ENCODE measurements around the gene OR7D2.

The OR7D2 gene

DNA sequence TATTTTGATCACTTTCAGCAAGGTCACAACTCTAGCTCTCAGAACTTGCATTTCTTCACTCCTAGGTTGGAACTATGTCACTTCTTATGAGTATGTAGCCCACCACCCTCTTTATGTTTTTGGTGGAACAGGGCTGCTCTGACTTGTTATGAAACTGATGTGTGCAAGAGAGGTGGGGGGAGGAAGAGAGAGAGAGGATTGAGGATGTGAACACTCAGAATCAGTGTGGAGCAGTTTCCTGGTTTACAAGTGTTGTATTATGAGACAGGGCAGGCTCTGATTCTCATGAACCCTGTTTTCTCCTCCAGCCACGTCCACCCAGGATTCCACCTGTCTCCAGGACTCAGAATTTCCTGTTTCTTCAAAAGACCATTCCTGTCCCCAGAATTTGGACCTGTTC is 22.5 kb upstream of the OR7D2 start:
- 0 out of 2 replicates have a peak, but pooled peaks cover 1% of the 10 kb centered on the region for H3K9me3 ChIP-seq
- TF ChIP-seq, protein P1, sequence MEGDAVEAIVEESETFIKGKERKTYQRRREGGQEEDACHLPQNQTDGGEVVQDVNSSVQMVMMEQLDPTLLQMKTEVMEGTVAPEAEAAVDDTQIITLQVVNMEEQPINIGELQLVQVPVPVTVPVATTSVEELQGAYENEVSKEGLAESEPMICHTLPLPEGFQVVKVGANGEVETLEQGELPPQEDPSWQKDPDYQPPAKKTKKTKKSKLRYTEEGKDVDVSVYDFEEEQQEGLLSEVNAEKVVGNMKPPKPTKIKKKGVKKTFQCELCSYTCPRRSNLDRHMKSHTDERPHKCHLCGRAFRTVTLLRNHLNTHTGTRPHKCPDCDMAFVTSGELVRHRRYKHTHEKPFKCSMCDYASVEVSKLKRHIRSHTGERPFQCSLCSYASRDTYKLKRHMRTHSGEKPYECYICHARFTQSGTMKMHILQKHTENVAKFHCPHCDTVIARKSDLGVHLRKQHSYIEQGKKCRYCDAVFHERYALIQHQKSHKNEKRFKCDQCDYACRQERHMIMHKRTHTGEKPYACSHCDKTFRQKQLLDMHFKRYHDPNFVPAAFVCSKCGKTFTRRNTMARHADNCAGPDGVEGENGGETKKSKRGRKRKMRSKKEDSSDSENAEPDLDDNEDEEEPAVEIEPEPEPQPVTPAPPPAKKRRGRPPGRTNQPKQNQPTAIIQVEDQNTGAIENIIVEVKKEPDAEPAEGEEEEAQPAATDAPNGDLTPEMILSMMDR (IDR thresholded peaks at IDR 0.05; ENCODE audit: low read depth, low read length): no peak
- no peak for DNase-seq

DNA sequence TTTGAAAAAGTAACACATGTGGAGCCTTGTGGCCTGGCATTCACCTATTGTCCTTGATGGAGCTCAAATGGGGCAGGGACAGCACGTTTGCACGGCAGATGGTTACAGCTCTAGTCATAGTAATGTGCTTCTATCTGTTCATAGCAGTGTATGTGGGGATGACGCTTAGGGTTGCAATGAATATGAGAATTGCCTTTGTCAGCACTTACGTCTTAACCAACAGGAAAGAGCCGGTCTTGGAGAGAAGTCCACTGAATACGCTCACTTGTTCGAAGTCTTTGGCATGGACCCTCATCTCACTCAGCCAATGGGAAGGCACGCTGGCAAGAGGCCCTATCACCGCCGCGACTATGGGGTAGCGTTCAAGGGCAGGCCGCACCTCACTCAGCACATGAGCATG is 18.9 kb upstream of the OR7D2 start:
- H3K9me3 ChIP-seq: no peaks in the 10 kb centered on the region
- H3K4me3 ChIP-seq (ENCODE audit: low read depth, low read length): no peak overlapping the region
- TF ChIP-seq, protein P1 (IDR thresholded peaks at IDR 0.05; ENCODE audit: low read depth, low read length): no peak
- no peaks in the 10 kb centered on the region for H3K4me1 ChIP-seq
- H3K27me3 ChIP-seq: no peaks in the 10 kb centered on the region
- peaks cover 89% of the 10 kb centered on the region for H3K36me3 ChIP-seq
- no peak for DNase-seq

More for the DNA sequence above, 22.5 kb upstream of the OR7D2 start:
- no peak overlapping the region for H3K4me3 ChIP-seq (ENCODE audit: low read depth, low read length)
- H3K27me3 ChIP-seq: no peaks in the 10 kb centered on the region
- H3K4me1 ChIP-seq: no peaks in the 10 kb centered on the region
- H3K36me3 ChIP-seq: peaks cover 65% of the 10 kb centered on the region

DNA sequence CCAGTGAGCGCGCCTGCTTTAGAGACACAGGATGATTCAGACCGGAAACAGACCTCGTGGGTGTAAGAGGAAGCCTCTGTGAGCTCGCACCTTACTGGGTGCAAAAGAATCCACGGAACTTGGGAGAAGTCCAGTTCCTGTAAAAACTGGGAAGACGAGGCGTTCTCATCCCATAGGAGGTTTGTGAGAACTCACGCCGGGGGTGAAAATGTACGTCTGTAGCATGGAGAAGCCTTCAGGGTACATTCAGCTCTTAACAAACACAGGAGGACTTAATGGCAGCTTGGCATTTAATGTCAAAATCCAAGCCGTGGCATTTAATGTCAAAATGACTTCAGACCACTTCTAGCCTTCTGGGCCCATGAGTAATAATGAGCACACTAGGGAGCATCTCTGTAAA is 17.4 kb upstream of the OR7D2 start:
- TF ChIP-seq, protein P1 (IDR thresholded peaks at IDR 0.05; ENCODE audit: low read depth, low read length): no peak
- H3K4me3 ChIP-seq (ENCODE audit: low read depth, low read length): no peak overlapping the region
- H3K9me3 ChIP-seq: no peaks in the 10 kb centered on the region
- H3K4me1 ChIP-seq: no peaks in the 10 kb centered on the region
- H3K27me3 ChIP-seq: no peaks in the 10 kb centered on the region
- no peak for DNase-seq
- peaks cover 78% of the 10 kb centered on the region for H3K36me3 ChIP-seq

DNA sequence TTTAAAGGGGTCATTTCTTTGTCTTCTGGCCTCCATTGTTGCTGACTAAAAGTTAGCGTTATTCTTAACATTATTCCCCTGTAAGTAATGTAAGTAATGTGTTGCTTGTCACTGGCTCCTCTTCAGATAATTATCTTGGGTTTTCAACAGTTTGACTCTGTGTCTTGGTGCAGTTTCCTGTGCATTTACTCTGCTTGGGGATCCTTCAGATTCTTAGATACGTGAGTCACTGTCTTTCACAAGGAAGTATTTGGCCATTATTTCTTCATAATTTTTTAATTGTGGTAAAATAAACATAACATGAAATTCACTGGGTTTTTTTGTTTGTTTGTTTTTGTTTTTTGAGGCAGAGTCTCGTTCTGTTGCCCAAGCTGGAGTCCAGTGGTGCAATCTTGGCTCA is 13.5 kb upstream of the OR7D2 start:
- H3K36me3 ChIP-seq: peaks cover 44% of the 10 kb centered on the region
- no peaks in the 10 kb centered on the region for H3K27me3 ChIP-seq
- no peak for DNase-seq
- no peaks in the 10 kb centered on the region for H3K9me3 ChIP-seq
- no peaks in the 10 kb centered on the region for H3K4me1 ChIP-seq
- TF ChIP-seq, protein P1 (IDR thresholded peaks at IDR 0.05; ENCODE audit: low read depth, low read length): no peak
- H3K4me3 ChIP-seq (ENCODE audit: low read depth, low read length): no peak overlapping the region

DNA sequence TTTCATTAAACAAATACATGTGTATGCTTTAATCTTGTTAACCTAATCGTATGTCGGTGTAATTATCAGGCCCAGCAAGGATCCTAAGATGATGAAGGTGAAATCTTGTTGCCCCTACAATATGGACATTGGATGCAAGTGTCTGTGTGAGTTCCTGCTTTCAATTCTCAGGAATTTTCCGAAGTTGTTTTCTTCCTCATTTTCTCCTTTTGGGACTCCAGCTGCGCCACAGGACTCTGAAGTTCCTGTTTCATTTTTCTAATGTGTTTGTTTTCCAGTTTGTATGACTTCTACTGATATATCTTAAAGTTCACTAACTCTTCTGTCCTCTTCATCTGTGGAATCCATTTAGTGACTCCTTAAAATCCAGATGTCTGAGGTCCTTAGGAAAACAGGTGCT is 11.9 kb upstream of the OR7D2 start:
- H3K27me3 ChIP-seq: no peaks in the 10 kb centered on the region
- H3K36me3 ChIP-seq: peaks cover 28% of the 10 kb centered on the region
- no peaks in the 10 kb centered on the region for H3K4me1 ChIP-seq
- no peak overlapping the region for H3K4me3 ChIP-seq (ENCODE audit: low read depth, low read length)
- TF ChIP-seq, protein P1 (IDR thresholded peaks at IDR 0.05; ENCODE audit: low read depth, low read length): no peak
- no peaks in the 10 kb centered on the region for H3K9me3 ChIP-seq
- DNase-seq: no peak

DNA sequence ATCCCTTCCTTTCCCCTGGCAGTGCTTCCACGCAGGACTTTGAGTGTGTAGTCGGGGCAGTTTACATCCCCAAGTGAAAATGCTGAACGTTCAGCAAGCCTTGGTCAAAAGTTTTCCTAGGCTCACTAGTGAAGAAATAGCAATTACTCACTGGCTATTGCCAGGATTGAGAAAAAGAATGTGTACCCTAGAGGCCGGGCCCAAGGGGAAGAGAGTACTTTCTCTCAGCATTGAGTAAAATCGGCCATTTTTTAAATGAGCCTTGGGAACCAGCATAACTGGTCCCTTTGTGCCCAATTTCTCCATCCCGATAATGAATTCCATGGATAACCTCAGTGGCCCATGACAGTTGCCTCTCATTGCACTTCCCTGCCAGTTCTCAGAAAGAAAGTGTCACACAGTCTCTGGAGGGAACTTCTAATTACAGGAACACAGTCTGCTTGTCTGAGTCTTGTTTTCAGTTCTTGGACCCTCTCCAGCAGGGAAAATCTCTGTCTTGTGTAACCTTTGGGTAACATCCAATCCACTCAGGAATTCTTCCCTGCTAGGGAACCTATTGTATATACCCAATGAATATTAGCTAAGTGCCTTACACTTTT is 7.3 kb upstream of the OR7D2 start:
- Histone ChIP-seq H3K4me1 (no peaks in the 10 kb centered on the region), H3K36me3 (no peaks in the 10 kb centered on the region), H3K4me3 (ENCODE audit: low read depth, low read length) (no peak overlapping the region), H3K9me3 (no peaks in the 10 kb centered on the region), H3K27me3 (no peaks in the 10 kb centered on the region)
- TF ChIP-seq, protein P1 (IDR thresholded peaks at IDR 0.05; ENCODE audit: low read depth, low read length): no peak
- no peak for DNase-seq

Measured in BE2C (cell line).